Smooth muscle cell (in vitro differentiated cells): ENCODE data around the gene PPM1G. TPM values are rescaled to one million over a fixed set of nuclear protein-coding genes. Genes with fewer than 3 reads are reported as not detected.

Experiments used
- DNase-seq: peaks from one replicate; lab custom pipeline; 2025; ENCODE audit not compliant: unreplicated experiment; lab: John Stamatoyannopoulos, UW
- H2AFZ ChIP-seq: fragments of 200-600 bp; sonication (generic); 2 replicates; pipeline ENCODE4 v1.6.0; 2016; ENCODE audit warnings: antibody characterized with exemption, low read depth, mild to moderate bottlenecking
- H3F3A ChIP-seq: fragments of 200-600 bp; sonication (generic); 2 replicates; pipeline ENCODE4 v1.6.0; 2017; ENCODE audit warnings: antibody characterized with exemption, low read depth
- H3K27ac ChIP-seq: fragments of 200-600 bp; sonication (generic); 2 replicates; pipeline ENCODE4 v1.5.1; 2016; ENCODE audit warnings: low read depth, mild to moderate bottlenecking
- H3K27me3 ChIP-seq: fragments of 200-600 bp; sonication (generic); 2 replicates; pipeline ENCODE4 v1.6.1; 2016; ENCODE audit warnings: low read depth, mild to moderate bottlenecking
- H3K36me3 ChIP-seq: fragments of 200-600 bp; sonication (generic); 2 replicates; pipeline ENCODE4 v1.5.1; 2016; ENCODE audit warnings: low read depth
- H3K4me1 ChIP-seq: fragments of 200-600 bp; sonication (generic); 2 replicates; pipeline ENCODE4 v1.5.1; 2016; ENCODE audit warnings: low read depth
- H3K4me2 ChIP-seq: fragments of 200-600 bp; sonication (generic); 2 replicates; pipeline ENCODE4 v1.6.0; 2016; ENCODE audit warnings: mild to moderate bottlenecking
- H3K4me3 ChIP-seq: fragments of 200-600 bp; sonication (generic); 2 replicates; pipeline ENCODE4 v1.5.1; 2016; ENCODE audit warnings: mild to moderate bottlenecking
- H3K79me2 ChIP-seq: fragments of 200-600 bp; sonication (generic); 2 replicates; pipeline ENCODE4 v1.6.0; 2016; ENCODE audit warnings: low read depth, mild to moderate bottlenecking
- H3K9ac ChIP-seq: fragments of 200-600 bp; sonication (generic); 2 replicates; pipeline ENCODE4 v1.6.0; 2016; ENCODE audit warnings: low read depth
- H3K9me3 ChIP-seq: fragments of 200-600 bp; sonication (generic); replicated peaks from 2 replicates; pipeline ENCODE4 v1.5.1; 2016; ENCODE audit warnings: low read depth
- H4K20me1 ChIP-seq: fragments of 200-600 bp; sonication (generic); 2 replicates; pipeline ENCODE4 v1.6.0; 2016; ENCODE audit warnings: low read depth
- WGBS: methylation state at CpG from one replicate; pipeline ENCODE4 v1.1.7; 2016; ENCODE audit warnings: low lambda C conversion rate; 5-methylcytosine and 5-hydroxymethylcytosine counted together
- polyA plus RNA-seq: library from polyadenylated mRNA; unstranded; fragments of >200 nt; fragmentation: Nextera tagmentation; extraction: Ambion mirVana; gene quantifications from 2 replicates; pipeline ENCODE4 v1.2.1, GENCODE V29; 2016
- total RNA-seq: library from RNA; depleted of rRNA; stranded (reverse); fragments of >200 nt; gene quantifications from 2 replicates; pipeline ENCODE4 v1.2.3, GENCODE V29; 2014
- TF ChIP-seq, protein P1 (sequence below): fragments of 200-600 bp; sonication (generic); IDR thresholded peaks from 2 replicates; pipeline ENCODE4 v1.5.1; 2017; ENCODE audit warnings: borderline replicate concordance, mild to moderate bottlenecking, antibody characterized with exemption; ENCODE audit not compliant: insufficient read depth, poor library complexity, severe bottlenecking

Gene PPM1G
- total and polyA plus RNA-seq, 2 experiments from 2014 or later, result 30.2 to 48.7 TPM

DNA sequence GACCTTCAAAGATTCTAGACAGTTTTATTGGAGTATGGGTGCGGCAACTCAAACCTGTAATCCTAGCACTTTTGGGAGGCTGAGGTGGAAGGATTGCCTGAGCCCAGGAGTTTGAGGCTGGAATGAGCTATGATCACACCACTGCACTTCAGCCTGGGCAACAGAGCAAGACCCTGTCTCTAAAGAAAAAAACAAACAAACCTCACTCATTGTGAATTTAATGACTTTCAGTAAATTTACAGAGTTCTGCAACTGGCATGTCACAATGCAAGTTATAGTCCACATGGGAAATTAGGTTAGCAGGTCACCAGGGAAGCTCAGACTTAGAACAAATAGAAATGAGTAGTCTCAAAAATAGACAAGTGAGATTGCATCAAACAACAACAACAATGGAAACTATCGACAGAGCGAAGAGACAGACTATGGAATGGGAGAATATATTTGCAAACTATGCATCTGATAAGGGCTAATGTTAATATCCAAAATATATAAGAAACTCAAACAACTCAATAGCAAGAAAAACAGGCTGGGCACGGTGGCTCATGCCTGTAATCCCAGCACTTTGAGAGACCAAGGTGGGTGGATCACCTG is 12.4 kb upstream of the PPM1G start:
- no peaks in the 10 kb centered on the region for H3K4me1 ChIP-seq
- 85% methylated on average over 4 of the region's 4 CpGs for WGBS

DNA sequence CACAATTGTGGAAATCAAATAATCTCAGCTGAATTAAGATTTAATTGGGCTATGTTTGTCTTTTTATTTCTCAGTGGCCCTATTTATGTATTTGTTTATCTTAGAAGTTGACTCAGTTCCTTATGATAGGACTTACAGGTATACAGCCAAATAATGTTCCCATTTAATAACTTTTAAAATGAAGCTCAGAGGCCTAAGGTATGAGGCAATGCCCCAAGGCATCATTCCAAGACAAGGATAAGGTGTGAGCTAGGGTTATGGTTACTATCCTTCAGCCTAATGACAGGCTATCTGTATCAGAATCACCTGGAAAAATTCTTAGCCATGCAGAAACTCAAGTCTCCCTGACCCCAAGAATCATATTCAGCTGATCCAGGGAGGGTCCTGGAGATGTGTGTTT is 11.6 kb upstream of the PPM1G start:
- H3K9me3 ChIP-seq, result no peaks in the 10 kb centered on the region
- TF ChIP-seq, protein P1, sequence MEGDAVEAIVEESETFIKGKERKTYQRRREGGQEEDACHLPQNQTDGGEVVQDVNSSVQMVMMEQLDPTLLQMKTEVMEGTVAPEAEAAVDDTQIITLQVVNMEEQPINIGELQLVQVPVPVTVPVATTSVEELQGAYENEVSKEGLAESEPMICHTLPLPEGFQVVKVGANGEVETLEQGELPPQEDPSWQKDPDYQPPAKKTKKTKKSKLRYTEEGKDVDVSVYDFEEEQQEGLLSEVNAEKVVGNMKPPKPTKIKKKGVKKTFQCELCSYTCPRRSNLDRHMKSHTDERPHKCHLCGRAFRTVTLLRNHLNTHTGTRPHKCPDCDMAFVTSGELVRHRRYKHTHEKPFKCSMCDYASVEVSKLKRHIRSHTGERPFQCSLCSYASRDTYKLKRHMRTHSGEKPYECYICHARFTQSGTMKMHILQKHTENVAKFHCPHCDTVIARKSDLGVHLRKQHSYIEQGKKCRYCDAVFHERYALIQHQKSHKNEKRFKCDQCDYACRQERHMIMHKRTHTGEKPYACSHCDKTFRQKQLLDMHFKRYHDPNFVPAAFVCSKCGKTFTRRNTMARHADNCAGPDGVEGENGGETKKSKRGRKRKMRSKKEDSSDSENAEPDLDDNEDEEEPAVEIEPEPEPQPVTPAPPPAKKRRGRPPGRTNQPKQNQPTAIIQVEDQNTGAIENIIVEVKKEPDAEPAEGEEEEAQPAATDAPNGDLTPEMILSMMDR, result no peak
- H3K4me1 ChIP-seq, result no peaks in the 10 kb centered on the region
- H3K4me3 ChIP-seq, result no peak overlapping the region
- H4K20me1 ChIP-seq, result no peaks in the 10 kb centered on the region
- H3K79me2 ChIP-seq, result no peaks in the 10 kb centered on the region
- H3K36me3 ChIP-seq, result no peaks in the 10 kb centered on the region
- H3K4me2 ChIP-seq, result no peak overlapping the region
- H3F3A ChIP-seq, result no peaks in the 10 kb centered on the region
- no peaks in the 10 kb centered on the region for H3K27me3 ChIP-seq
- no peak for DNase-seq
- no peak overlapping the region for H3K9ac ChIP-seq
- H3K27ac ChIP-seq, result no peak overlapping the region
- H2AFZ ChIP-seq, result no peak overlapping the region

More for the DNA sequence above, 12.4 kb upstream of the PPM1G start:
- no peaks in the 10 kb centered on the region for H3K27me3 ChIP-seq
- DNase-seq, result no peak
- no peak overlapping the region for H3K4me2 ChIP-seq
- H3K9me3 ChIP-seq, result no peaks in the 10 kb centered on the region
- no peak overlapping the region for H2AFZ ChIP-seq
- no peaks in the 10 kb centered on the region for H3F3A ChIP-seq
- H4K20me1 ChIP-seq, result no peaks in the 10 kb centered on the region
- TF ChIP-seq, protein P1, result no peak
- no peaks in the 10 kb centered on the region for H3K79me2 ChIP-seq
- H3K9ac ChIP-seq, result no peak overlapping the region
- no peak overlapping the region for H3K27ac ChIP-seq
- no peaks in the 10 kb centered on the region for H3K36me3 ChIP-seq
- no peak overlapping the region for H3K4me3 ChIP-seq

DNA sequence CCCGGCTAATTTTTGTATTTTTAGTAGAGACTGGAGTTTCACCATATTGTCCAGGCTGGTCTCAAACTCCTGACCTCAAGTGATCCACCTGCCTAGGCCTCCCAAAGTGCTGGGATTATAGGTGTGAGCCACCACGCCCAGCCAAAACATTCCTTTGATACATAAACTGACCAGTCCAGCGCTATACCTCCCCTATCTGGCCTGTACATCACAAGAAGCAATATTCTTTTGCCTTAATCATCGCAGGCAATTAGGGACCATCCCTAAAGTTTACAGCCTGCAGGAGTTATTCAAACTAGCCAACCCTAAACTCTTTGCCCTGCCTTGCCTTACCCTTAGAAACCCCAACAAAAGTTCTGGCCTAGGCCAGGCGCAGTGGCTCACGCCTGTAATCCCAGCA is 6.8 kb upstream of the PPM1G start:
- Histone ChIP-seq H3K9ac (no peak overlapping the region), H3K27ac (no peak overlapping the region), H4K20me1 (no peaks in the 10 kb centered on the region), H3K36me3 (no peaks in the 10 kb centered on the region), H3F3A (no peaks in the 10 kb centered on the region), H3K27me3 (no peaks in the 10 kb centered on the region), H3K4me1 (no peaks in the 10 kb centered on the region), H3K4me2 (no peak overlapping the region), H3K4me3 (no peak overlapping the region), H3K9me3 (no peaks in the 10 kb centered on the region), H2AFZ (no peak overlapping the region), H3K79me2 (no peaks in the 10 kb centered on the region)
- TF ChIP-seq, protein P1, result no peak
- 94% methylated on average over 6 of the region's 6 CpGs for WGBS
- DNase-seq, result no peak
